HG03354 (cell line): ENCODE measurements around the gene DNAJB5.

Experiments used
- ATAC-seq: cut with Tn5 transposase; IDR thresholded peaks from one replicate; pipeline ENCODE4 v1.9.1; 2021; ENCODE audit warnings: mild to moderate bottlenecking; ENCODE audit not compliant: unreplicated experiment, poor library complexity, severe bottlenecking

Gene DNAJB5

DNA sequence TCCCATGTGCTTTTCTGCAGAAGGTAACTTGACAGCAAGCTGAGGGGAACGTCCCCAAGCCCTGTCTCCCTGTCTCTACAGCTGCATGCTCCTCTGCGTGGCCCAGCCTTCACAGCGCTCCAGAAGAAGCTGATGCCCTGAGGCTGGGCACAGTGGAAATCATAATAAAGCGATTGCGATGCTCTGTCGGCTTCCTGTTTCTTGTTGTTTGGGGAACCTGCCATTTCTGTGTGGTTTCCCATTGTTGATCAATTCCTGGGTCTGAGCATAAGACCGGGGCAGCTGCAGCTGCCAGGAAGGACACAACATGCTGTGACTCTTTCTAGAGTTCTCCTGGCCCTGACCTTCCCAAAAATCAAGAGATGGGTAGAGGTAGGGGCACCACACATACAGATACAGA, 7.2 kb upstream of the DNAJB5 start:
- no peak for ATAC-seq

DNA sequence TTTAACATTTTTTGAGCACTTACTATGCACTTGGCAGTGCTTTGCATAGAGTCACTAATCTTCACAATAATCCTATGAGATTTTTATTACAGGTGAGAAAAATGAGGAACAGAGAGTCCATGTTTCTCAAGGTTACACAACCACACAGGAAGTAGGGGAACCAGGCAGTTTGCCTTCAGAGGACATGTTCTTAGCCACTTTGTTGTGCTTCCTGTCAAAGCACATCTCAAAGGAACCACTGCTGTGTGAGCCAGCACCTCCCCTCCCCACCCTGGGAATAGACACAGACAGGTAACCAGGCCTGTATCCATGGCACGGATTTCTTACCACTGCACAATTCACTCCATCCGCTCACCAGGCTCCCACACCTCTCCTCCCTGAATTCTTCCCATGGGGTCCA, 6.3 kb upstream of the DNAJB5 start:
- peak; percentile 48 for ATAC-seq

DNA sequence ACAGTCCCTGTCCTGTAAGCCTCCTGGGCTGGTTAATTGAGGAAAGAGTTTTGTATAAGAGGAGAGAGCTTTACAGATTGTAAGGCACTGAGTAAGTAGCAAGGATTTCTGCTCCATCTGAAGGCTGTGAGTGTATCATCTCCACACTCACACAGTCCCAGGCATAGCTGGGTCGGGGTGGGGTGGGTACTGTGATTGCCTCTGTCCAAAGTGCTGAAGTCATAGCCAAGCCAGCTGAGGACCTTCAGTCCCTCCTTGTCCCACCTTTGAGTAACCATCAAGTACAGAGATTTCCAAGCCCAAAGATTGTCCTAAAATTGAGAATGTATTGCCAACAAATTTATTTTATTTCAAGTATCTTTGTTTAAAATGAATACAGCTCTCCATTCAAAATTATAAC, 5.5 kb upstream of the DNAJB5 start:
- ATAC-seq = no peak

DNA sequence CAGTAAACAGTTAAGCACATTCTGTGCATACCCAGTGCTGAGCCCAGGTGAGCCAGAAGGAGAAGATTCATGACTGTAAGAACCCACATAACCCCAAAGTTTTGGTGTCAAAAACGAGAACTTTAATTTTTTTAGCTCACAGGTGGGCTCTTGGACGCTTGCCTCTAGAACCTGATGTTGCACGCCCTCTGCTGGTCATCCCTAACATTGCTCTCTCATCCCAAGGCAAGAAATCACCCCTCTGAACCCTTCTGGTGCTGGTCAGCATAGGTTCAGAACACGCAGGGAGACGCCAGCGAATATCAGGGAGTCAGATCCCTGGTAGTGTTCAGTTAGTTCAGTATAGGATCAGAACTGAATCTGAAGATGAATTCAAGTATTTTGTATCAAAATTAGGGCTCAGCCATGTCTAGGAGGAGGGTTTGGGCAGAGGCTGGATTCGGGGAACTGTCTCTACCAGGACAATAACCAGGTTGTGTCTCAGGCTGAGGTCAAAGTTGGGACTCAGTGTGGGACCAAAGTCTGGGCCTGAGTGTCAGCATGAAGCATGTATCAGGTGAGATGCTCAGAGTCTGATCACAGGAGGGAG, 4.1 kb upstream of the DNAJB5 start:
- no peak for ATAC-seq

DNA sequence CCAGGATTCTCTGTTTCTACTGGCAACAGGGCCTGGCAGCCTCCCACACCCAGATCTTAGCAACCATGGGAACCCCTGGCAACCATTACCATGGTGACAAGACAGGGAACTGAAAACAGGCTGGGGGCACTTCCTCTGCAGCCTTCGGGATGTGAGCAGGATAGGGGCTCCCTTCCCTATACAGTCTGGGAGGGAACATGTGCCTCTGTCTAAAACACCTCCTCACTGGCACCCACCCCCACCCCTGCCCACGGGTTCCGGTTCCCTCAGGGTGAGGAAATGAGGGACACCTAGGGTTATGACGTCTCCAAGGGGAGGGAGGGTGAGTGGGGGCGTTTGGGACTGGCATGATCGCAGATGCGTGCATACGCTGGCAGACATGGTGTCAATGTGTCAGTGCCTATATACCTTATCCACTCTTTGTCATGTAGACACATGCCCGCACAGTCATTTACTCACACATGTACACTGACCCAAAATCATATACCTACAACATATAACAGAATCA, 3.0 kb upstream of the DNAJB5 start:
- no peak for ATAC-seq

DNA sequence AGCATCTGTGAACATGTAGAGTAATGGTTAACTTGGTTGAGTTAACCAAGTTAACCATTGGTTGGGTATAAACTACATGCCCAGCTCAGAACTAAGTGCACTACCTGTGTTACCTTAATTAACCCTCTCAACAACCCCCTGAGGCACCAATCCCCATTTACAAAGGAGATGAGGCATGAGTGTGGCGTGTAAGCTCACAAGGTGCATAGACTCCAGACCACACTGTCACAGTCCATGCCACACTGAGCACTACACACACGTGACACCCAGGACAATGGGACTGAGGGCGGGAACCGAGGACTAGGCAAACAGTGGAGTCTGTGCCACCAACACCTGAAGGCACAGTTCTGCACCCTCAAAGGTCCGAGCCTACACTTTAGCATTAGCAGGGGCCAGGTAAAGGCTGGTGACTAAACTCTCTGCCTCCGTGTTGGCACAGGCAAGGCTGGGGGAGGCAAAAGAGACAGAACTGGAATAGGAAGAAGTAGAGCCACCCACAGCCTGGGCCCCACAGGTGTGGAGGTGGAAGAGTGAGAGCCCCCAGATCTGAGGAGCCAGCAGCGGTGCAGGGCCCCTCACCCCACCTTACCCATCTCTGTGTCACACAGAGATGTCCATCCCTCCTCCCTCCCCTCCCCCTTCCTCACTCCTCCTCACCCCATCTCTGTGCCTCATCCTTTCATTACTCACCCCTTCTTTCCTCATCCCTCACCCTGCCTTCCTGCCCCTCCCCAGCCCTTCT, 2.2 kb upstream of the DNAJB5 start:
- no peak for ATAC-seq

DNA sequence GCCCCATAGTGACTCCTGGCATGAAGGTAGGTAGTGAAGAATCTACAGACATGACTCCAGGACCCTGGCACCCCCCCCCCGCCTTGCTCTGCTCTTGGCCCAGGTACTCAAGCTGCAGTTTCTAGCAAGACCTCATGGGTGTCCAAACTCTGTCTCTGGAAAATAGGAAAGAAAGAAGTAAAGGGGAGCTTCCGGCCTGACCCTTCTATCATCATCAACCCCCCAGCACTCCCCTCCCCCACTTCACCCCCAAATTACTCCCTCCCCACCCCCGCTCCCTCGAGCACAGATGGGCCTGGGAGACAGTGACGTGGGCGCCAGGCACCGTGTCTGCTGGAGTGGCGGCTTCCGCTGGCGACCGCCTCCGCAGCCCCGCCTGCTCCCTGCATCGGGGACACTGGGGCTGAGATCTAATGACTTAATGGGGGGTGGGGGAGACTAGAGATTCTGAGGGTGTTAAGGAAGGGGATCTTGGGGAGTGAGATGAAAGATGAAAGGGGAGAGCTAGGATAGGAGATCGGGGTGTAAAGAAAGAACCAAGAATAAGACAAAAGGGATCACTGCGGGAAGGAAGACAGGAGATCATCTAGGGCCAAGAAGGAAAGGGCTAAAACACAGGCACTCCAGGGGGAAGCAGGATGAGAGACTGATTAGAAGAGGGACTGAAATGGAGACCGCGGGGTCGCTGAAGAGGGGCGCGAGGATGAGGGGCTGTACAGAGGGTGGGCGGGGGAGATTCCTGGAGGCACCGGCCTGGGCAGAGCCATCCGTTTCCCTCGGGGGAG, 1.1 kb upstream of the DNAJB5 start:
- ATAC-seq = no peak

DNA sequence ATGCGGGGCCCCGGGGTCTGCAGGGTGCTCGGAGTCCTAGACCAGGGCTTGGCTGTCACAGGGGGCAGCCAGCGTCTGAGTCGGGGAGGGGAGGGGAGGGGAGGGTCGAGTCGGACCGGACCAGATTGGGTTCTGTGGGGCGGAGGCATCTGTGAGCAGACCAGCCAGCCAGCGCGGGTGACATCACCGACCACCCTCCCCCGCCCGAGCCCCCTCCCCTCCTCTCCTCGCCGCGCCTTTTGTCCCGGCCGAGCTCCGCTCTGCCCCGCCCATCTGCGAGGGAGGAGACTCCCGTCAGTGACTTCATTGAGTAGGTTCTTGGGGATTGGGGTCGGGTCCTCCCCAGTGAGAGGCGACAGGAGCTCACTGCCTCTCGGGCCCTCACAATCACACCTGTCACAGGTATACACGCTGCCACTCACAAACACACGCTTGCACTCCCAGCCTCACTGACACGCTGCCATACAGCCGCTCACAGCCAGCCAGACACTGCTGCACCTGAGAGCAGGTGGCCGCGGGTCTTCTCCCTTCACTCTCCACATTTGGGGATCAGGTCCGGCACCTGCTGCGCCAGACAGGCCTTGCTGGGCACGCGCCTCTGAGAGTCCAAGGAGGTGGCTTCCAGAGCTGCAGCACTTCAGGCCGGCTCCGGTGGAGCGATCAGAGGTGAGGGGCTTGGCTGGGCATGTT, 546 bp downstream of the DNAJB5 start:
- ATAC-seq = no peak

DNA sequence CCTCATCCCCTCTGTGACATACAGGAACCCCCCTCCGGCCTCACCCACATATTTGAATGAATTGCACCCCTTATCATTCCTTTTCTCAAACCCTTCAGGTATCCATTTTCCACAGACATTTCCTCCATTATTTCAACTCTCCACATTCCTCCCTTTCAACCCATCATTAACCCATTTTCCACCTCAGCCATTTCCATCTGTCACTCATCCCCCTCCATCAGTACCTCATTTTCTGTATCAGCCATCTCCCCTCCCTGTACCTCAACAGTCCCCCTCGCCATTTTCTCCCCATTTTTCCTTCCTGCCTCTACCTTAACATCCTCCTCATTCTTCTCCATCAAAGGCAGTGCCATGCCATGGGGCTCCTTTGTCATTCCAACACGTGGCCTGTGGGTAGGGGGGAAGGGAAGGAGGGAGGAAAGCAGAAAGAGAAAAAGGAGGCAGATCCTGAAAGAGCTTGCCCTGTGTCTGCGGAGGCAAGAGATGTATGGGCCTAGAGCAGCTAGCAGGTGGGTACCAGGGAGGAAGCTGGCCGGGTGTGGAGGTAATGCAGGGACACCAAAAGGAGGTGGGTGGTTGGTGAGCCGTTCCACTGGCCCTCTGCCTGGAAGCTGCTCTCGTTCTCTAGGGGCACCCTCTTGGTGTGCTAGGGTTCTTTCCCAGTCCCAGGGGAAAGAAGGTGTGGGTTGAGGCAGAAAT, 1.5 kb downstream of the DNAJB5 start:
- ATAC-seq = no peak

DNA sequence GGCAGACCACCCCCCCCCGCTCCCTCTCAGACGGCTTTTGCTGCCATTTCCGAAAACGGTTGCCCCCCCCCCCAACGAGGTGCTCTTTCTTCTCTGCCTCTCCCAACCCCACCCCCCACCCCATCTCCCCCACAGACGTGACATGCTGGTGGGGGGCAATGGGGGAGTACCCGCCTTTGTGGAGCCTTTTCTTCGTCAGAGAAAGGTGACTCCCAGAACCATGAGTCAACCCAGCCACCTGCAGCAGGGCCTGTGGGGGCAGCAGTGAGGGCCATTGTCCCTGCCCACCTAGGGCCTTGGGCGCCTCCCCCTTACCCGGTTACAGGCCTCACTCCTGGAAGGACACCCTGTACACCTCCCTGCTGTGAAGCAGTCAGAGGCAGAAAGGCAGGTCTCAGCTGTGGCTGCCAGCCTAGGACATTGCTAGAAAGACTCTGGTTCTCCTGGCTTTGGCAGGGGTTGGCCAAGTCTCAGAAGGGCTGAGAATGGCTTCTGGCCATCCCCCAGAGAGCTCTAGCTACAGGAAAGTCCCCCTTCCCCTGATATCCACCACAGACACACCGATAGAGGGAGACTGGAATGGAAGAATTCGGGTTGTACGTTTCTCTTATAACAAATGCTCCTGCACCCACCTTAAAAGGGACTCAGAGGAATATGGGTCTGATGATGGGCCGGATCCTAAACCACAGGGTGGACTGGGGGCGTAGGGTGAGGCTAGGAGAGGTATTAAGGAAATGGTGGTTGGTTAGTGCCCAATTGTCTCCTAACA, 2.2 kb downstream of the DNAJB5 start:
- ATAC-seq = no peak

DNA sequence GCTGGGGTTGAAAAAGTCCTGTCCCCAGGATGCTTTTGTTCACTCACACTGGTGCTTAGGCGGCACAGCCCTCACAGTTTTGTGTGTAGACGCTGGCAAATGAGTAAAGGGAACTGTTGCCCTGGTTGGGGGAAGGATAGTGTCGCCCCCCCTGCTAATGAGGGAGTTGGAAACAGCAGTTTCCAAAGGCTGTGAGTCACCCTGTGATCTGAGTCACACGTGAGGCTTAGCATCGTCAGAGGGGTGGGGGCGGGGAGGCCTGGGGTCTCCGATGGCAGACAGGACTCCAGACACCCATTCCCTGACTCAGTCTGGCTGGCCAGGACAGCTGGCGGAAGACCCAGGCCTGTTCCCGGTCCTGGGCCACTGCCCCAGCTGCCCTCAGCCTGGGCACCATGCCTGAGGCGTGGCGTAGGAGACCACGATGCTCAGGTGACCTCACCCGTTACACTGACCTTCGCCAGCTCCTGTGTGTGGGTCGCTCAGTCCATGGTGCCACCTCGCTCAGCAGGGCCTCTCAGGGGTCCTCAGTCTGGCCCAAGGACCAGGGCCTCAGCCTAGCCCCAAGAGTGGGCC, 2.9 kb downstream of the DNAJB5 start:
- no peak for ATAC-seq

DNA sequence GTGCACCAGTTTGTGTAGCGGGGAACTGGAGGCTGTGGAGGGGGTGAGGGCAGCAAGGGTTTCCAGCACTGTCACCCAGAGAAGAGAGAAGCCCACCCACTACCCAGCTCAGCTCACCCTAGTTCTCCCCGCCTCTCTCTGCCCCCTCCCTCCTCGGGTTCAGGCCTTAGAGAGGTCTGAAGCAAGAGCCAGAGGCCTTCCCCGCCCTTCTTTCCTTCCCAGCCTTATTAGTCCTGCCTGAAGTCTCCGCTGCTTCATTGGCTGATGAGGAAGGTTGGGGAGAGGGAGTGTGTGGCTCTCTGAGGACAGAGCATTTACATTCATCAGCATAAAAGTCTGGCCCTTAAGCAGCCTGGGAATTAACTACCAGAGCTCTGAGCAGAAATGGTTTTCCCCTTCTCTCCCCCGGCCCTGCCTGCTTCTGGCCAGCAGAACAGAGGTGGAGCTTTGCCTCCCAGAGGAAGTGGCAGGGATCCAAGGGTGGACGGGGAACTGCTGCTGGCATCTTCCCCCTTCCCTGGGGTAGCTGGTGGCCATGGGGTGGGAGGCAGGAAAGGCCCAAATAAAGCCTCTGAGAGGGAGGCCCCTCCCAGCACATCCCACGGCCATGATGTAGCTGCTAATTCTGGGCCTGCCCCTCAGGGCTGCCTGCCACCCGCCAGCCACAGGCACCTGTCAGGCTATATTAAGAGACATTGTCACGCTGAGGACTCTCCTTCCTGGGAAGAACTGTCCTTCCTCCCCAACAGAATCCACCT, 4.1 kb downstream of the DNAJB5 start:
- ATAC-seq = no peak

DNA sequence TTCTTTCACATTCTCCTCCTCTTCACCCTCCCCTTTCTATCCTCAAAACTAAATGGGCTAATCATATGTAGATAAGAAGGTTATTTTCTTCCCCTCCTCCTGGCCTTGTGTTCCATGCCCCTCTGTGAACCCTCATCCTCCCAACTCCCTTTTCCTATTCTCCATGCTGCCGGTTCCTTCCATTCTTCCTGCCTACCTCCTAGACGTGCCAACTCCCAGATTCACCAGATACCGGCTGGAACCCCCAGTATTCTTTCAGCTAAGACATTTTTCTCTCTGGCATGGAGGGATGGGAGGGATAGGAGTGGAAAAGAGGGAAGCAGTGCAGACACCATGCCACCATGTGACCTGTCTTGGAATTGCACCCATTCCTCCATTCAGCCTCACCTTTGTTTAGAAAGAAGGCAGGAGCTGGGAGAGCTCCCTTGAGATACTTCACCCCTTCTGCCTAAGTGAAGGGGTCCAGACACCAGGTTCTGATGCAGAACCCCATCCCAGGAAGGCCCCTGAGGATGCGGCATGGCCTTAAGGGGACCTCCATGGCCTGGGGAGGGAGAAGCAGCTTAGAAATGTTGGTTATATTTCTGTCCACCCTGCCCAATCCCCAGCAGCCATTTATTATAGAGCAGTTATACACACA, 4.8 kb downstream of the DNAJB5 start:
- ATAC-seq = no peak

DNA sequence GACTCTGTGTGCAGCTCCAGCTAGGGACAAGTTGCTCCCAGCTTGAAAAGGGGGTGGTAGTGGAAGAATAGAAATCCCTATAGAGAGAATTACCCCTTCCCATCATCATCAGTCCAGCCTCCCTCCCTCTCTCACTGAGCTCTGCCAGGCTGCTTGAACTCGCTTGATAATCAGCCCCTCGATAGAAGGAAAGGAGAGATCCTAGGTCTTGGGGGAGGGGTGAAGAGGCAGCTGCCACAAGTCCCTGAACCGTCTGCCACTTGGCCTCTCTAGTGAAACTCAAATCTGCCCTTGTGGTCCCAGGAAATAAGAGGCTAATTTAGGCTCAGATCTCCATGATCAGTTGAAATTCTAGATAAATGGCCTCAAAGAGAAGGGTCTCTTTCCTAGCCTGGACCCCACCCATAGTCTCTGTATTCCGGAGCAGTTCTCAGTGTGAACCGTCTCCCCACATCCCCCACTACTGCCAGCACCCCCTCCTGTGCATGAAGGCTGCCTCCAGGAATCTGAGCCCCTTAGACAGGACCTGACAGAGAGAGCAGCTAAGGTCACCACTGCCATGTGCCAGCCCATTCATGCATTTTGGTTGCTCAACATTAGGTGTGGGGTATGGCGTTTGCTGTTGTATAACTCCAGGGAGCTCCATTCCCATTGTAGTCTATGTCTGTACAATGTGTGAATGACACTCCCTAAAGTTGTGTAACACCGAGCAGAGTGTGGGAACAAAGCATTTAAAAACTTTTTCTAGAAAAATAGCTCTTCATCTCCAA, 5.5 kb downstream of the DNAJB5 start:
- ATAC-seq = no peak

DNA sequence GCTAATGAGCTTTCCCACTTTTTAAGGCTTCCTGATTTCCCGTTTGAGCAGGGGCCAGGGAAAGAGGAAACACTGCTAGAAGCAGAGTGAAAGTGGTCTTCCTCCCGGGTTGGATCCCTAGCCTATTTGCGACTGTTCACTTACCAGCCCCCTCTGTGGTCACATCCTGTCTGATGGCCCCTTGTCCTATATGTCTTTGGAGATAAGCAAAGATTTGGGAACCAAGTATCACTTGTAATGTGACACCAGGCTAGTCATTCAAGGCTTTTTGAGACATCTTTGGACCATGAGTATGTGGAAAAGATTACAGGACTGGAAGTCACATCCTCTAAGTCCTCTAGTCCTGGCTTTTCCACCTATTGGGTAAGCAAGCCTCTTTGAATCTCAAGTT, 6.1 kb downstream of the DNAJB5 start:
- ATAC-seq = no peak

DNA sequence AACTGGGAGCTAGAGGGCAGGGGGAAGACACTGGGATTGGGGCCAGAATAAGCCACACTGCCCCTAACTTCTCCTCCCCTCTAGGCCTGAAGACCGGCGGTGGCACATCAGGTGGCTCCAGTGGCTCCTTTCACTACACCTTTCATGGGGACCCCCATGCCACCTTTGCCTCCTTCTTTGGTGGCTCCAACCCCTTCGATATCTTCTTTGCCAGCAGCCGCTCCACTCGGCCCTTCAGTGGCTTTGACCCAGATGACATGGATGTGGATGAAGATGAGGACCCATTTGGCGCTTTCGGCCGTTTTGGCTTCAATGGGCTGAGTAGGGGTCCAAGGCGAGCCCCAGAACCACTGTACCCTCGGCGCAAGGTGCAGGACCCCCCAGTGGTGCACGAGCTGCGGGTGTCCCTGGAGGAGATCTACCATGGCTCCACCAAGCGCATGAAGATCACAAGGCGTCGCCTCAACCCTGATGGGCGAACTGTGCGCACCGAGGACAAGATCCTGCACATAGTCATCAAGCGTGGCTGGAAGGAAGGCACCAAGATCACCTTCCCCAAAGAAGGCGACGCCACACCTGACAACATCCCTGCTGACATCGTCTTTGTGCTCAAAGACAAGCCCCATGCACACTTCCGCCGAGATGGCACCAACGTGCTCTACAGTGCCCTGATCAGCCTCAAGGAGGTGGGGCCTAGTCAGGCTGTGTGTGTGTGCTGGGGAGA, 6.8 kb downstream of the DNAJB5 start:
- no peak for ATAC-seq
